GM21529 (cell line): ENCODE results near the gene KIF17.

Source experiments
- ATAC-seq: cut with Tn5 transposase; IDR thresholded peaks from one replicate; pipeline ENCODE4 v1.9.1; 2021; ENCODE audit not compliant: unreplicated experiment

The KIF17 gene

DNA sequence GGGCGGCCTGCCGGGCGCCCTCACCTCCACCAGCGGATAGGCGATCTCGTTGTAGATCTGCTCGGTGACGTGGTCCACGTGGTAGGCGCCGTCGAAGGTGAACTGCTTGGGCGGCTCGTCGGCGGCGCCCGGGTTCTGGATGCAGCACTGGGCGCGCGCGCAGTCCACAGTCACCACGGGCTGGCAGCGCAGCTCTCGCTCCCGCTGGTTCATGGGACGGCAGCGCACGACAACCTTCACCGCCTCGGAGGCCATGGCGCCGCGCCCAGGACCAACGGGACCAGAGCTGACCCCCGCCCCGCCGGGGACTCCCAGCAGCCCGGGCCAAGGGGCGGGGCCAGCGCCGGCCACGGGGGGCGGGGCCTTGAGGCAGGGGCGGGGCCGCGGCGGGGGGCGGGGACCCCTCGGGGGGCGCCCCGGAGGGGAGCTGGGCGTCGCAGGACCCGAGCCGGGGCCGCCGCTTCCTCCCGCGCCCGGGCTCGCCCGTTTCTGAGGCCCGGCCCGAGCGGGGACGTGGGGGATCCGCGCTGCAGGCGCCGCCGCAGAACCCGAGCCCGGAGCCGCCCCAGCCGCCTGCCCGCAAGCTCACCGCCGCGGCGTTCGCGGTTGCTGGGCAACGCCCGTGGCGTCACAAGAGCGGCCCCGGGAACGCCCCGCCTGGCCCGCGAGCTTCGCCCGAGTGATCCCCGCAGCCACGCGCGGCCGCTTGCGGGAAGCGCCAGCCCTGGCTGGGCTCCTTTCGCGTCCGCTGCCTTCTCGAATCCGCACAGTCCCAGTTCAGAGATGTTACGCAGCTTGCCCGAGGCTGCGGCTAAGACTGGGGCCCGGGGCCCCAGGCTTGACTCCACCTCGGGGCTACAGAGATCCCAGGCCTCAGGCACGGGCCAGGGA is at the start of gene KIF17:
TSS of gene KIF17 (minus strand) at position 556 of the 891 bp plus-strand sequence. CDS start at position 255, 301 bp downstream.
- no peak for ATAC-seq

DNA sequence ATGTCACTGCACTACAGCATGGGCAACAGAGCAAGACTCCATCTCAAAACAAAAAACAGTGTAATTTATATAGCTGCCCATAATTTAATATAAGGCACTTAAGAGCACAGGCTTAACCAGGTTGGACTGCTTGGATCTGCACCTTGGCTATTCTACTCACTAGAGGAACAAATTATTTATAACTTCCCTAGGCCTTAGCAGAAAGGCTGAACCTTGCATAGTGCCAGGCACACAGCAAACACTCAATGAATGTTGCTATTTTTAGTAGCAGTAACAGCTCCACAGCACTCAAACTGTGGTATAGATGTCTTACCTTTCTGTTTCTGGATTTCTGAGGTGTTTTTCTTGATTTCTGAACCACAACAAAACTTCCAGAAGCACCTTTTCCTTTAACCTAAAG is 49.5 kb upstream of the KIF17 start:
- no peak for ATAC-seq

- ATAC-seq = no peak
Measured at GRCh38 chr1:20763417-20763816, 45.6 kb upstream of the KIF17 start.

- ATAC-seq = no peak
Measured at GRCh38 chr1:20760322-20760721, 42.5 kb upstream of the KIF17 start.

DNA sequence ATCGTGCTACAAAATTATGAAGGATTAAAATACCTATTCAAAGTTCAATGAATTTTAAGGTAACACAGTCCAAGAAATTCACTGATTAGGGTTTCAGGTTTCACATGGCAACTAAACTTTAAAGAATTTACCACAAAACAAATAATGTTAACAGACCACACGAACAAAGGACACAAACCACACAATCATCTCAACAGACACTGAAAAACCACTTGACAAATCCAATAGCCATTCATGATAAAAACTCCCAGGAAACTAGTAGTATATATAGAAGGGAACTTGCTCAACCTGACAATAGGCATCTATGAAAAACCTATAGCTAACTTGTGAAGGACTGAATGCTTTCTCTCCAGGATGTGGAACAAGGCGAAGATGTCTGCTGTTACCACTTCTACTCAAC is 35.8 kb upstream of the KIF17 start:
- no peak for ATAC-seq

DNA sequence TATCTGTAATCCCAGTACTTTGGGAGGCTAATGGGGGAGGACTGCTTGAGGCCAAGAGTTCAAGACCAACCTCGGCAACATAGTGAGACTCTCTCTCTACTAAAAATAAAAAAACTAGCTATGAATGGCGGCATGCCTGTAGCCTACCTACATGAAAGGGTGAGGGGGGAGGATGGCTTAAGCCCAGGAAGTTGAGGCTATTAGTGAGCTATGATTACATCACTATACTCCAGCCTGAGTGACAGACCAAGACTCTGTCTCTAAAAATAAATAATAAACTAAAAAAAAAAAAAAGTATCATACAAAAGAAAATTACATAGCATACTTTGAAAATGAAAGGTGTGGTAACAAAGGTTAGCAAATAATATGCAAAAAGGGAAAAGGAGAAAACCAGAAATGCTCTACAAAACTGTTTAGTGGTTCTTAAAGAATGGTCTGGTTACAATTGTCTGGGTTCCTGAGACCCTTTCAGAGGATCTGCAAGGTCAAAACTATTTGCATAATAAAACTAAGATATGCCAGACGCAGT is 33.7 kb upstream of the KIF17 start:
- ATAC-seq = no peak

DNA sequence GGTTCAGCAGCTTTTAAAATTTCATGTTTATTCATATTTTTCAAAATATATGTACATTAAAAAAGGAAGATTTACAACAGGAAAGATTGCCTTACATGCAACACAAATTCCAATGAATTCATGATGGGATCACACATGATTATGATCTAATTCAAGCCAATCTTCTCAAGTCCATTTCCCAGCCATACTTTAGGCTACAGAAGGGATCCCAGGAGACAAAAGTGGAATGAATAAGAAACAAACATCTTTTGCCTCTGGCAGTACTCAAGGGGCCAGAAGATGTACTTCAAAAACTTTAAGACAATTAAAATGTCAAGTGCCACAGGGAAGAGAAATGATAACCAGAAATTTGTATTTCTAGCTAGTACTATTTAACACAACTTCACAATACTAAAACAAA is 24.9 kb upstream of the KIF17 start:
- ATAC-seq = no peak

- ATAC-seq = no peak
Measured at GRCh38 chr1:20740781-20741180, 23.0 kb upstream of the KIF17 start.

DNA sequence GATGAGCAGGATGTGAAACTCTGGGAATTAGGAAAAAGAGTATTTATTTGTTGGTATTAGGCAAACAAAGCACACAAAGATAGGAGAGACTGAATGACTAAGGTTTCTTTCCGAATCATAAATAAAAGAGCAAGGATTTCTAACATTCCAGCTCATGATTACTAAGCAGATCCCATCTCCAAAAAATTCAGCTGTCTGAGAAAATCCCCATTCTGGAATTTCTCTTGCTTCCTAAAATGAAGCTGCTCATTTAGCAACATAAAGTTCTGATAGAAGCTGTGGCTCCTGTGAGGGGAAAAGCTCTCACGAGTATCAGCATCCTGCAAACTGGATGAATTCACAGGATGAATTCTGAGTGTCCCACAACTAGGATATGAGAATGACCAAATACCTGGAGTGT is 21.4 kb upstream of the KIF17 start:
- no peak for ATAC-seq

GRCh38 chr1:20735581-20736111 is 17.8 kb upstream of the KIF17 start:
- no peak for ATAC-seq

DNA sequence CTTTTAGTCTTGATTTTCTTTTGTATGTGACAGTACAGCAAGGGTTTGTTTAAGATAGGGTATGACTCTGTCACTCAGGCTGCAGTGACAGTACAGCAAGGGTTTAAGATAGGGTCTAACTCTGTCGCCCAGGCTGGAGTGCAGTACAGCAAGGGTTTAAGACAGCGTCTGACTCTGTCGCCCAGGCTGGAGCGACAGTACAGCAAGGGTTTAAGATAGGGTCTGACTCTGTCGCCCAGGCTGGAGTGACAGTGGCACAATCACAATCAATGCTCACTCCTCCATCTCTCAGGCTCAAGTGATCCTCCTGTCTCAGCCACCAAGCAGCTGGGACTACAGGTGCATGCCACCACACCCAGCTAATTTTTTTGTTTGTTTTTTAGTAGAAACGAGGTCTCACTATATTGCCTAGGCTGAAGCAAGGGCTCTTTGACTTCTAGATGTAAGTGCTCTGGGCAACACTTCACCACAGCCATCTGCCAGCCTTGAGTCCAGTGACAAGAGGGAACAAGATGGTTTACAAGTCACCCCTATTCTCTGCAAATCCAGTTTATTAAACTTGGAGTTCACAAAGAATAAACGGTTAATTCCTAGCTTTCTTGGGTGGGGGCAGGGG is 15.7 kb upstream of the KIF17 start:
- ATAC-seq = no peak

DNA sequence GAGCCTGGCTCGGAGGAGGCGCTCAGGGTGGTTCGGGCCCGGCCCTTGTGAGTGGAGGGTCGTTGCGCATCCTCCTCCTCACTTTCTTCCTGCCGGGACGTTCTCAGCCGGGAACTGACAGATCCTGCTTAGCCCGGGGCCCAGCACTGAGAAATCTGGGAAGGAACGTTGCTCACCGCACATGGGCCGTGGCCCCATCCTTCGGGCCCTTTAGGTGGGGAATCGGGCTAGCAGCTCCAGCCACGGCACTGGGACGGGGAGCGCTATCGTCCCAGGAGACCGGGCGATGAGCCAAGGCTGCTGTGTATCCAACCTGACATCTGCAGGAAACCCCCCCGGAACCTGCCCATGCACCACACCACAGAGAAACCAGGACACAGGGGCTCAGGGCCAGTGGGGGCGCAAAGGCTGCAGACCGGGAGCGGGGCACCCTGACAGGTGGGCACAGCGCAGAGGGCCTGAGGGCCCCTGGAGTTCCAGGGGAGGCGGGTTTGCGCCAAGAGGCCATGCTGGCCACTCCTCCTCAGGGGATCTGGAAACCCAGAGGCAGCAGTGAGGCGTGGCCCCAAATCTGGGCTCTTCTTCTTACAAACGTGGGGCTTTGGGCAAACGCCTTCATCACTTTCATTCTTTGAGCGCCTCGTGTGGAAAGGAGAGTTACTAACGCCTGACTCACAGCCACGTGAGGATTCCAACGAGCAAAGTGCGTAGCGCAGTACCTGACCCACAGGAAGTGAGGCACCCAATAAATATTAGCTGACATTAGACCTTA is 15.0 kb upstream of the KIF17 start, which contains the start of gene SH2D5:
TSS of gene SH2D5 (minus strand) at position 116 of the 772 bp plus-strand sequence. CDS start 4,659 bp downstream, outside the sequence.
- ATAC-seq = peak; percentile 49

GRCh38 chr1:20732071-20732587 is 14.3 kb upstream of the KIF17 start:
- ATAC-seq = peak; percentile 43

DNA sequence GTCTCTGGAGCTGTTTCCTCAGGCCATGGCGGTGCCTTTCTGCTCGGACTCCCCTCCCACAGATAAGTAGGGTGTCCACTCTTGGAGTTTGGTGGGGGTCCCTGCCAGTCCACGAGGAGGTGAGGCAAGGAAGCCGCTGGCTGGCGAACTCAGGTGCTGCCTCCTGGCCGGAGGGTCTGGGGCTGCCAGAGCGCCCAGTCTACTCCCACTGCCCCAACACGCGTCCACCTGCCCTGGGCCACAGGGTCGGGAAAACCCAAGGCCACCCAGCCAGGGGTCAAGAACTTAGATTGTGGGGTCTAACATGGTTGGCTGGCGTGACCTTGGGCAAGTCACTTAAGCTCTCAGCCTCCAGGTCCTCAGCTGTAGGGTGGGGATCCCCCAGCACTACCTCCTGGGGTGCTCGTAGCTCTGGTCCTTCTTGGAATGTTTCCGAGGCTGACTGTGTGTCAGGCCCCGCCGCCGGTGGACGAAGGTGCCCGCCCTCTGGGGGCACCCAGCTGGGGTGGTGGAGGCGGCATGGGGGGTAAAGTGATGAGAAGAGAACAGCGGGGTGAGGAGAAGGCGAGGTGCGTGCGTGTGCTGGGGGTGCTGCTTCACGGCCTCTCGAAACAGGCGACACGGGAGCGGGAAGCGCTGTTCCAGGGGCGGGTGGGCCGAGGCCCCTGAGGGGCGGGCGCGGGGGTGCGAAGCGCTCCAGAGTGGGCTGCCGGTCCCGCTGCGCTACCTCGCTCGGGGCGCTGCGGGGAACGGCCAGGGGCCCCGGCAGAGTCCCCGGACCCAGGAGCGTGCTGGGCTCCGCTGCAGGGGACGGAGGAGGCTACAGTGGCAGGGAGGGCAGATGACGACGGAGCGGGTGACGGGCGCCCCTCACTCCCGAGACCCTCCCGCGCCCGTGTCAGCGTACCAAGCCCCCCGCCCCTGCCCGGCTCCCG is 13.5 kb upstream of the KIF17 start:
- peak; percentile 19 for ATAC-seq

GRCh38 chr1:20730690-20731056 is 12.9 kb upstream of the KIF17 start:
- no peak for ATAC-seq

GRCh38 chr1:20729990-20730689 is 12.3 kb upstream of the KIF17 start:
- ATAC-seq = no peak

- no peak for ATAC-seq
Measured at GRCh38 chr1:20729155-20729931, 11.5 kb upstream of the KIF17 start.

- ATAC-seq = no peak
Measured at GRCh38 chr1:20728371-20729154, 10.8 kb upstream of the KIF17 start.
